ENCODE results near the gene GAD1. TPM values are rescaled to one million over a fixed set of nuclear protein-coding genes. Genes with fewer than 3 reads are reported as not detected.
A peak's percentile ranks its signal among the peaks of the same experiment; 100 is the strongest.

GAD1 gene
- total and polyA plus RNA-seq, 2 of the 8 experiments (the other 6 are each of a cell fraction or from before 2014, with no cell fraction given): 0.65 to 1.0 TPM

DNA sequence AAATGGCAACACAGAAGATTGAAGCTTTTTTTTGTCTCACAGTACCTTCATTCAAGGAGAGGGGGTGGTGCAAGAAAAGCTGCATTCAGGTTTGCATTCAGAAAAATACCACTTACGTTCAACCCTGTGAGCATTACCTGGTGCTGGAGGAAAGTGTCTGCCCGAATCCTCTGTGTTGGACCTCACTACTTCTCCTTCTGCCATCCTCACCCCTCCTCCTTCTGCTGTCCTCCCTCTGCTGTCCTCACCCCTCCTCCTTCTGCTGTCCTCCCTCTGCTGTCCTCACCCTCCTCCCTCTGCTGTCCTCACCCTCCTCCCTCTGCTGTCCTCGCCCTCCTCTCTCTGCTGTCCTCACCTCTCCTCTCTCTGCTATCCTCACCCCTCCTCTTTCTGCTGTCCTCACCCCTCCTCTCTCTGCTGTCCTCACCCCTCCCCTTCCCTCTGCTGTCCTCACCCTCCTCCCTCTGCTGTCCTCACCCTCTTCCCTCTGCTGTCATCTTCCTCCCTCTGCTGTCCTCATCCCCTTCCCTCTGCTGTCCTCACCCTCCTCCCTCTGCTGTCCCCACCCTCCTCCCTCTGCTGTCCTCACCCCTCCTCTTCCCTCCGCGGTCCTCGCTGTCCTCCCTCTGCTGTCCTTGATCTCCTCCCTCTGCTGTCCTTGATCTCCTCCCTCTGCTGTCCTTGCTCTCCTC is 11.3 kb downstream of the GAD1 start:
- ChIA-PET POLR2A (ENCODE audit: partially characterized antibody) (no interaction called here), CTCF (ENCODE audit: partially characterized antibody) (interaction anchor here (1.0 to 1.8 kb wide), 3 partner anchors 17 to 35 kb away, joined by 3 to 5 read pairs (median 4); no protein-coding TSS in a partner anchor)
- Histone ChIP-seq H2BK20ac (ENCODE audit: low read length) (no peak overlapping the region), H2BK12ac (ENCODE audit: low read depth, low read length) (no peak overlapping the region; the same call in 1 of the 2 replicates), H3K4me1 (replicated peaks in 1 of 4; ENCODE audit: control insufficient read depth in 3 of 4, insufficient read depth in 4 of 4, low read length in 3 of 4) (peaks cover 0 to 7% (median 5%) of the 10 kb centered on the region in 4 experiments; a peak in 5 of 7 replicates), H4K8ac (ENCODE audit: extremely low read depth, insufficient read depth, low read length) (no peak overlapping the region), H4K91ac (replicated peaks; ENCODE audit: insufficient read length, low read length) (no peak overlapping the region), H4K5ac (ENCODE audit: insufficient read length, low read depth, low read length) (no peak overlapping the region), H3K18ac (ENCODE audit: extremely low read depth, low read length) (no peak overlapping the region), H4K20me1 (replicated peaks in 1 of 2; ENCODE audit: control insufficient read depth in 1 of 2, insufficient read depth in 2 of 2, low read length in 2 of 2) (no peaks in the 10 kb centered on the region), H2BK5ac (ENCODE audit: low read depth, low read length) (no peak overlapping the region), H2AFZ (ENCODE audit: low read length) (no peak overlapping the region), H2BK15ac (ENCODE audit: low read length) (no peak overlapping the region), H3K4ac (replicated peaks; ENCODE audit: insufficient read length, low read depth, low read length) (no peak overlapping the region), H3K14ac (ENCODE audit: insufficient read length) (no peak overlapping the region), H3K27me3 (replicated peaks in 1 of 4; ENCODE audit: control insufficient read depth in 3 of 4, extremely low read depth in 1 of 4, insufficient read depth in 3 of 4, low read length in 3 of 4) (peaks cover 8 to 44% (median 36%) of the 10 kb centered on the region in 4 experiments), H3K9ac (replicated peaks in 1 of 4; ENCODE audit: extremely low read depth in 1 of 4, low read depth in 3 of 4, low read length in 3 of 4) (no peak overlapping the region), H3K56ac (replicated peaks; ENCODE audit: insufficient read length, low read depth, low read length) (no peak overlapping the region), H3K23ac (ENCODE audit: insufficient read length) (no peak overlapping the region), H3K4me2 (ENCODE audit: insufficient read depth in 1 of 2, low read depth in 2 of 2, low read length in 2 of 2) (no peak overlapping the region), H3K23me2 (ENCODE audit: low read depth, low read length) (peaks cover 9% of the 10 kb centered on the region; the same call in 1 of the 2 replicates), H3K27ac (ENCODE audit: low read depth, low read length) (no peak overlapping the region), H3K36me3 (ENCODE audit: control insufficient read depth in 2 of 4, insufficient read depth in 4 of 4, low read length in 3 of 4) (no peaks in the 10 kb centered on the region; a peak in 1 of 8 replicates), H2BK120ac (replicated peaks; ENCODE audit: low read depth, low read length) (no peak overlapping the region), H3K9me3 (ENCODE audit: insufficient read depth in 2 of 2, low read depth in 1 of 2, low read length in 1 of 2) (no peaks in the 10 kb centered on the region), H2AK5ac (ENCODE audit: low read depth, low read length) (peak overlapping the region; percentile 93; the same call in 1 of the 2 replicates), H3K4me3 (ENCODE audit: extremely low read depth in 1 of 4, insufficient read depth in 2 of 4, low read depth in 3 of 4, low read length in 4 of 4) (no peak overlapping the region), H3K79me2 (ENCODE audit: control insufficient read depth in 1 of 2, insufficient read depth in 2 of 2, low read length in 2 of 2) (no peaks in the 10 kb centered on the region), H3K79me1 (ENCODE audit: low read depth, low read length) (no peaks in the 10 kb centered on the region)
- no peak for DNase-seq (ENCODE audit: low read depth in 1 of 2, low spot score in 2 of 2)
- 84% methylated on average over 6 of the region's 6 CpGs; no CpG with 5 or more reads in 1 of the 2 experiments for WGBS, 2 experiments (ENCODE audit: extremely low coverage in 1 of 2, insufficient coverage in 1 of 2, insufficient read length in 1 of 2, insufficient replicate concordance in 2 of 2, low coverage in 1 of 2, low lambda C conversion rate in 2 of 2, missing lambda C conversion rate in 1 of 2)
- no peak for FAIRE-seq
- TF ChIP-seq RFX5 (IDR thresholded peaks at IDR 0.05; ENCODE audit: borderline replicate concordance, low read depth, low read length) (no peak), BCL11A (IDR thresholded peaks at IDR 0.05; ENCODE audit: low read depth in 2 of 2, low read length in 2 of 2) (no peak), HDAC2 (IDR thresholded peaks at IDR 0.05; ENCODE audit: borderline replicate concordance in 1 of 2, low read depth in 2 of 2, low read length in 2 of 2) (no peak), NANOG (IDR thresholded peaks at IDR 0.05; ENCODE audit: insufficient read depth, low read depth, low read length, poor library complexity, severe bottlenecking) (no peak), PHF8 (conservative IDR thresholded peaks at IDR 0.05; ENCODE audit: low read depth, low read length) (no peak), SRF (IDR thresholded peaks at IDR 0.05; ENCODE audit: low read depth, low read length) (no peak), BACH1 (IDR thresholded peaks at IDR 0.05; ENCODE audit: low read length) (no peak), SP1 (IDR thresholded peaks at IDR 0.05; ENCODE audit: low read depth, low read length) (no peak), HDAC6 (IDR thresholded peaks at IDR 0.05; ENCODE audit: low read depth, low read length) (no peak)
- TF ChIP-seq, protein P1, sequence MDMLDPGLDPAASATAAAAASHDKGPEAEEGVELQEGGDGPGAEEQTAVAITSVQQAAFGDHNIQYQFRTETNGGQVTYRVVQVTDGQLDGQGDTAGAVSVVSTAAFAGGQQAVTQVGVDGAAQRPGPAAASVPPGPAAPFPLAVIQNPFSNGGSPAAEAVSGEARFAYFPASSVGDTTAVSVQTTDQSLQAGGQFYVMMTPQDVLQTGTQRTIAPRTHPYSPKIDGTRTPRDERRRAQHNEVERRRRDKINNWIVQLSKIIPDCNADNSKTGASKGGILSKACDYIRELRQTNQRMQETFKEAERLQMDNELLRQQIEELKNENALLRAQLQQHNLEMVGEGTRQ (IDR thresholded peaks at IDR 0.05; ENCODE audit: low read length): no peak
